GM12875 (cell line): ENCODE data around the gene CCL4.
"Not testable (repeated sequence)": the region's sequence is repeated elsewhere in the genome, so short reads cannot be mapped to it uniquely, and the experiment has no call there.

Experiments used
- H3K4me3 ChIP-seq: one replicate; pipeline ENCODE4 v1.5.1; 2011; ENCODE audit warnings: low read depth, low read length, control low read depth
- CTCF ChIP-seq: IDR thresholded peaks from 2 replicates; pipeline ENCODE4 v1.5.1; 2011; ENCODE audit warnings: low read depth, mild to moderate bottlenecking, control low read depth, inconsistent platforms, low read length, moderate library complexity, borderline replicate concordance; ENCODE audit not compliant: insufficient read depth

Gene CCL4

GRCh38 chr17:36092230-36092629 is 11.4 kb upstream of the CCL4 start:
- H3K4me3 ChIP-seq, result no peak overlapping the region
- no peak for TF ChIP-seq CTCF

- not testable (repeated sequence) for H3K4me3 ChIP-seq
Observed at GRCh38 chr17:36092715-36093114, 10.9 kb upstream of the CCL4 start.

- no peak overlapping the region for H3K4me3 ChIP-seq
- no peak for TF ChIP-seq CTCF
Observed at GRCh38 chr17:36094232-36094631, 9.4 kb upstream of the CCL4 start.

- no peak overlapping the region for H3K4me3 ChIP-seq
- no peak for TF ChIP-seq CTCF
Observed at GRCh38 chr17:36094746-36095145, 8.9 kb upstream of the CCL4 start.

- H3K4me3 ChIP-seq, result no peak overlapping the region
- TF ChIP-seq CTCF, result no peak
Observed at GRCh38 chr17:36095992-36096391, 7.6 kb upstream of the CCL4 start.

GRCh38 chr17:36099004-36099403 is 4.6 kb upstream of the CCL4 start:
- not testable (repeated sequence) for H3K4me3 ChIP-seq

- peak overlapping the region; percentile 16 for H3K4me3 ChIP-seq
Observed at GRCh38 chr17:36104246-36104645, 619 bp downstream of the CCL4 start.

GRCh38 chr17:36104701-36105181 is 1.1 kb downstream of the CCL4 start:
- peak overlapping the region; percentile 16 for H3K4me3 ChIP-seq
- TF ChIP-seq CTCF, result no peak

GRCh38 chr17:36105781-36106492 is 2.3 kb downstream of the CCL4 start:
- TF ChIP-seq CTCF, result no peak
- no peak overlapping the region for H3K4me3 ChIP-seq
